ENCODE data around the gene VCX3B. TPM values are rescaled to one million over a fixed set of nuclear protein-coding genes. Genes with fewer than 3 reads are reported as not detected.

Gene VCX3B
- total and polyA plus RNA-seq, 2 of the 8 experiments (the other 6 are each of a cell fraction or from before 2014, with no cell fraction given) = not detected

DNA sequence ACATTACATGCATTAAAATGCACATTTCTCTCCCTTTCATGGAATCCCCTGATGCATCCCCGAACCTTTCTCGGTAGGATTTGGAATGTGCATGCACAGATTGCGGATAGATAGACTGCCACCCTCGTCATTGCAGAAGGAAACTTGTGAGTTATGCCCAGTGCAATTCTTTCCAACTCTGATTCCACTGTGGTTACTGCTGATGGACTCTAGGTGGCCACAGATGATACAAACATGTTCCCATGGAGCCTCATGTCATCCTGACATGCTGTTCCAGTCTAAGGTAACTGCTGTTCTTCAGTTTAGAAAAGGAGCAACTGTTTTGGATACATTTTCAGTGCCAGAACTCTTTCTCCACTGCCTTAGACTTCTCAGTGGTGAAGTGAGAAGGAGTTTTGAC, 9.1 kb upstream of the VCX3B start:
- Histone ChIP-seq H3K27me3 (replicated peaks in 1 of 4; ENCODE audit: control insufficient read depth in 3 of 4, extremely low read depth in 1 of 4, insufficient read depth in 3 of 4, low read length in 3 of 4) (no peaks in the 10 kb centered on the region), H3K18ac (ENCODE audit: extremely low read depth, low read length) (no peak overlapping the region), H3K4ac (replicated peaks; ENCODE audit: insufficient read length, low read depth, low read length) (no peak overlapping the region), H3K56ac (replicated peaks; ENCODE audit: insufficient read length, low read depth, low read length) (no peak overlapping the region), H2AFZ (ENCODE audit: low read length) (no peak overlapping the region), H2BK5ac (ENCODE audit: low read depth, low read length) (no peak overlapping the region), H4K8ac (ENCODE audit: extremely low read depth, insufficient read depth, low read length) (no peak overlapping the region), H3K23me2 (ENCODE audit: low read depth, low read length) (no peaks in the 10 kb centered on the region), H4K20me1 (replicated peaks in 1 of 2; ENCODE audit: control insufficient read depth in 1 of 2, insufficient read depth in 2 of 2, low read length in 2 of 2) (no peaks in the 10 kb centered on the region), H3K14ac (ENCODE audit: insufficient read length) (no peak overlapping the region), H3K36me3 (ENCODE audit: control insufficient read depth in 2 of 4, insufficient read depth in 4 of 4, low read length in 3 of 4) (no peaks in the 10 kb centered on the region), H3K79me2 (ENCODE audit: control insufficient read depth in 1 of 2, insufficient read depth in 2 of 2, low read length in 2 of 2) (no peaks in the 10 kb centered on the region), H2BK15ac (ENCODE audit: low read length) (no peak overlapping the region), H3K4me1 (replicated peaks in 1 of 4; ENCODE audit: control insufficient read depth in 3 of 4, insufficient read depth in 4 of 4, low read length in 3 of 4) (no peaks in the 10 kb centered on the region), H4K91ac (replicated peaks; ENCODE audit: insufficient read length, low read length) (no peak overlapping the region), H2BK12ac (ENCODE audit: low read depth, low read length) (no peak overlapping the region), H3K79me1 (ENCODE audit: low read depth, low read length) (no peaks in the 10 kb centered on the region), H3K27ac (ENCODE audit: low read depth, low read length) (no peak overlapping the region), H4K5ac (ENCODE audit: insufficient read length, low read depth, low read length) (no peak overlapping the region), H3K9me3 (ENCODE audit: insufficient read depth in 2 of 2, low read depth in 1 of 2, low read length in 1 of 2) (no peaks in the 10 kb centered on the region), H2AK5ac (ENCODE audit: low read depth, low read length) (no peak overlapping the region), H3K4me2 (ENCODE audit: insufficient read depth in 1 of 2, low read depth in 2 of 2, low read length in 2 of 2) (no peak overlapping the region), H2BK120ac (replicated peaks; ENCODE audit: low read depth, low read length) (no peak overlapping the region), H3K4me3 (ENCODE audit: extremely low read depth in 1 of 4, insufficient read depth in 2 of 4, low read depth in 3 of 4, low read length in 4 of 4) (no peak overlapping the region), H2BK20ac (ENCODE audit: low read length) (no peak overlapping the region), H3K23ac (ENCODE audit: insufficient read length) (no peak overlapping the region), H3K9ac (replicated peaks in 1 of 4; ENCODE audit: extremely low read depth in 1 of 4, low read depth in 3 of 4, low read length in 3 of 4) (no peak overlapping the region)
- ChIA-PET CTCF (ENCODE audit: partially characterized antibody) (interaction anchor here (0.7 to 1.3 kb wide), 5 partner anchors 12 to 120 kb away, joined by 3 to 5 read pairs (median 3); no protein-coding TSS in a partner anchor), POLR2A (ENCODE audit: partially characterized antibody) (no interaction called here)
- FAIRE-seq = no peak
- 82% methylated on average over 4 of the region's 4 CpGs; no CpG with 5 or more reads in 1 of the 2 experiments for WGBS, 2 experiments (ENCODE audit: extremely low coverage in 1 of 2, insufficient coverage in 1 of 2, insufficient read length in 1 of 2, insufficient replicate concordance in 2 of 2, low coverage in 1 of 2, low lambda C conversion rate in 2 of 2, missing lambda C conversion rate in 1 of 2)
- no peak for DNase-seq (ENCODE audit: low read depth in 1 of 2, low spot score in 2 of 2)
- TF ChIP-seq, protein P1, sequence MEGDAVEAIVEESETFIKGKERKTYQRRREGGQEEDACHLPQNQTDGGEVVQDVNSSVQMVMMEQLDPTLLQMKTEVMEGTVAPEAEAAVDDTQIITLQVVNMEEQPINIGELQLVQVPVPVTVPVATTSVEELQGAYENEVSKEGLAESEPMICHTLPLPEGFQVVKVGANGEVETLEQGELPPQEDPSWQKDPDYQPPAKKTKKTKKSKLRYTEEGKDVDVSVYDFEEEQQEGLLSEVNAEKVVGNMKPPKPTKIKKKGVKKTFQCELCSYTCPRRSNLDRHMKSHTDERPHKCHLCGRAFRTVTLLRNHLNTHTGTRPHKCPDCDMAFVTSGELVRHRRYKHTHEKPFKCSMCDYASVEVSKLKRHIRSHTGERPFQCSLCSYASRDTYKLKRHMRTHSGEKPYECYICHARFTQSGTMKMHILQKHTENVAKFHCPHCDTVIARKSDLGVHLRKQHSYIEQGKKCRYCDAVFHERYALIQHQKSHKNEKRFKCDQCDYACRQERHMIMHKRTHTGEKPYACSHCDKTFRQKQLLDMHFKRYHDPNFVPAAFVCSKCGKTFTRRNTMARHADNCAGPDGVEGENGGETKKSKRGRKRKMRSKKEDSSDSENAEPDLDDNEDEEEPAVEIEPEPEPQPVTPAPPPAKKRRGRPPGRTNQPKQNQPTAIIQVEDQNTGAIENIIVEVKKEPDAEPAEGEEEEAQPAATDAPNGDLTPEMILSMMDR (IDR thresholded peaks at IDR 0.05; ENCODE audit: control extremely low read depth in 1 of 3, insufficient read depth in 1 of 3, low read depth in 1 of 3, low read length in 3 of 3) = peak in 2 of 3 experiments; percentile 32 to 58; a peak in 2 of 4 replicates
- TF ChIP-seq RAD21 (IDR thresholded peaks at IDR 0.05 in 1 of 2, conservative IDR thresholded peaks at IDR 0.05 in 1 of 2; ENCODE audit: low read depth in 2 of 2, low read length in 2 of 2) (peak; percentile 6 to 43; a peak in 2 of 4 replicates), TCF12 (IDR thresholded peaks at IDR 0.05; ENCODE audit: low read depth, low read length) (no peak)
- TF ChIP-seq, protein P2, sequence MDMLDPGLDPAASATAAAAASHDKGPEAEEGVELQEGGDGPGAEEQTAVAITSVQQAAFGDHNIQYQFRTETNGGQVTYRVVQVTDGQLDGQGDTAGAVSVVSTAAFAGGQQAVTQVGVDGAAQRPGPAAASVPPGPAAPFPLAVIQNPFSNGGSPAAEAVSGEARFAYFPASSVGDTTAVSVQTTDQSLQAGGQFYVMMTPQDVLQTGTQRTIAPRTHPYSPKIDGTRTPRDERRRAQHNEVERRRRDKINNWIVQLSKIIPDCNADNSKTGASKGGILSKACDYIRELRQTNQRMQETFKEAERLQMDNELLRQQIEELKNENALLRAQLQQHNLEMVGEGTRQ (IDR thresholded peaks at IDR 0.05; ENCODE audit: low read length) = no peak
